H1 (cell line): ENCODE results near the gene SLC9B2. TPM values are rescaled to one million over a fixed set of nuclear protein-coding genes. Genes with fewer than 3 reads are reported as not detected.

Source experiments
- CTCF ChIA-PET: fragments of 300-600 bp; sonication (Branson Sonifier 250); formaldehyde crosslinking; loops from one replicate; lab custom pipeline; 2021; ENCODE audit not compliant: partially characterized antibody; lab: Charles Lee
- POLR2A ChIA-PET: fragments of 300-600 bp; sonication (Branson Sonifier 250); formaldehyde crosslinking; loops from one replicate; lab custom pipeline; 2021; ENCODE audit warnings: inconsistent platforms; ENCODE audit not compliant: partially characterized antibody; lab: Charles Lee
- DNase-seq, 2 experiments: peaks; one replicate each; pipeline versions ENCODE4 v3.0.0 to v3.0.0-alpha.2; 2010 to 2022; ENCODE audit warnings: low spot score in 2 of 2, low read depth in 1 of 2, mixed read lengths in 1 of 2
- FAIRE-seq: peaks from 2 replicates; lab custom pipeline; 2011; peaks lifted over from hg19 to GRCh38; lab: Jason Lieb, UNC
- H2AFZ ChIP-seq: 2 replicates; pipeline ENCODE4 v1.8.1; 2012; ENCODE audit warnings: low read length, inconsistent platforms
- H2AK5ac ChIP-seq: 2 replicates; pipeline ENCODE4 v1.6.1; 2013; ENCODE audit warnings: low read depth, low read length
- H2BK120ac ChIP-seq: replicated peaks from 2 replicates; pipeline ENCODE3; 2013; ENCODE audit warnings: low read depth, low read length, inconsistent platforms
- H2BK12ac ChIP-seq: 2 replicates; pipeline ENCODE4 v1.6.1; 2013; ENCODE audit warnings: low read depth, low read length
- H2BK15ac ChIP-seq: 2 replicates; pipeline ENCODE4 v1.6.1; 2013; ENCODE audit warnings: low read length
- H2BK20ac ChIP-seq: 2 replicates; pipeline ENCODE4 v1.6.1; 2013; ENCODE audit warnings: low read length
- H2BK5ac ChIP-seq: 2 replicates; pipeline ENCODE4 v1.6.1; 2013; ENCODE audit warnings: low read depth, low read length
- H3K14ac ChIP-seq: 2 replicates; pipeline ENCODE4 v1.6.1; 2013; ENCODE audit warnings: inconsistent platforms; ENCODE audit not compliant: insufficient read length
- H3K18ac ChIP-seq: 2 replicates; pipeline ENCODE4 v1.6.1; 2013; ENCODE audit warnings: low read length; ENCODE audit errors: extremely low read depth
- H3K23ac ChIP-seq: 2 replicates; pipeline ENCODE4 v1.6.1; 2013; ENCODE audit warnings: inconsistent platforms; ENCODE audit not compliant: insufficient read length
- H3K23me2 ChIP-seq: 2 replicates; pipeline ENCODE4 v1.6.1; 2013; ENCODE audit warnings: low read depth, low read length
- H3K27ac ChIP-seq: 2 replicates; pipeline ENCODE4 v1.6.1; 2011; ENCODE audit warnings: low read depth, low read length, inconsistent platforms
- H3K27me3 ChIP-seq, 4 experiments: replicated peaks in 1 of 4; 1 replicate in 1 of 4; 2 replicates in 3 of 4; pipeline versions ENCODE4 v1.6.1 to v1.8.1; 2011 to 2013; ENCODE audit warnings: low read length in 3 of 4, mild to moderate bottlenecking in 3 of 4, inconsistent platforms in 2 of 4, mixed read lengths in 2 of 4, moderate library complexity in 1 of 4; ENCODE audit not compliant: control insufficient read depth in 3 of 4, insufficient read depth in 3 of 4; ENCODE audit errors: extremely low read depth in 1 of 4
- H3K36me3 ChIP-seq, 4 experiments: 2 replicates each; pipeline versions ENCODE4 v1.6.1 to v1.8.1; 2011 to 2013; ENCODE audit warnings: mild to moderate bottlenecking in 4 of 4, low read length in 3 of 4, moderate library complexity in 2 of 4, control low read depth in 1 of 4, inconsistent platforms in 1 of 4; ENCODE audit not compliant: insufficient read depth in 4 of 4, control insufficient read depth in 2 of 4
- H3K4ac ChIP-seq: replicated peaks from 2 replicates; pipeline ENCODE3; 2013; ENCODE audit warnings: low read length, low read depth, mixed read lengths, inconsistent platforms; ENCODE audit not compliant: insufficient read length
- H3K4me1 ChIP-seq, 4 experiments: replicated peaks in 1 of 4; 1 replicate in 1 of 4; 2 replicates in 3 of 4; pipeline versions ENCODE4 v1.6.1 to v1.8.1; 2011 to 2013; ENCODE audit warnings: low read length in 3 of 4, inconsistent platforms in 2 of 4, mixed read lengths in 1 of 4; ENCODE audit not compliant: insufficient read depth in 4 of 4, control insufficient read depth in 3 of 4
- H3K4me2 ChIP-seq, 2 experiments: 2 replicates each; pipeline versions ENCODE4 v1.6.1 to v1.8.1; 2011 to 2013; ENCODE audit warnings: low read depth in 2 of 2, low read length in 2 of 2, control low read depth in 1 of 2, inconsistent platforms in 1 of 2, mild to moderate bottlenecking in 1 of 2; ENCODE audit not compliant: insufficient read depth in 1 of 2
- H3K4me3 ChIP-seq, 4 experiments: fragments of 200-600, 300-600 bp in 1 of 4; sonication (generic), shearing (Covaris generic), sonication (Bioruptor Twin) in 1 of 4; 2 replicates each; pipeline versions ENCODE4 v1.5.1 to v1.8.1; 2011 to 2016; ENCODE audit warnings: low read length in 4 of 4, low read depth in 3 of 4, control low read depth in 2 of 4, inconsistent platforms in 2 of 4, mild to moderate bottlenecking in 2 of 4, mixed read lengths in 1 of 4, moderate library complexity in 1 of 4; ENCODE audit not compliant: insufficient read depth in 2 of 4; ENCODE audit errors: extremely low read depth in 1 of 4
- H3K56ac ChIP-seq: replicated peaks from 2 replicates; pipeline ENCODE3; 2013; ENCODE audit warnings: low read depth, mild to moderate bottlenecking, mixed read lengths, low read length, inconsistent platforms; ENCODE audit not compliant: insufficient read length
- H3K79me1 ChIP-seq: 2 replicates; pipeline ENCODE4 v1.6.1; 2013; ENCODE audit warnings: low read depth, low read length, control low read depth
- H3K79me2 ChIP-seq, 2 experiments: 2 replicates each; pipeline versions ENCODE4 v1.6.1 to v1.8.1; 2012 to 2013; ENCODE audit warnings: low read length in 2 of 2, mild to moderate bottlenecking in 2 of 2, inconsistent platforms in 1 of 2; ENCODE audit not compliant: insufficient read depth in 2 of 2, control insufficient read depth in 1 of 2
- H3K9ac ChIP-seq, 4 experiments: replicated peaks in 1 of 4; 1 replicate in 1 of 4; 2 replicates in 3 of 4; pipeline versions ENCODE4 v1.6.1 to v1.8.1; 2011 to 2013; ENCODE audit warnings: low read depth in 3 of 4, low read length in 3 of 4, control low read depth in 2 of 4, mild to moderate bottlenecking in 2 of 4, moderate library complexity in 2 of 4, inconsistent platforms in 1 of 4; ENCODE audit errors: extremely low read depth in 1 of 4
- H3K9me3 ChIP-seq, 2 experiments: 2 replicates each; pipeline versions ENCODE4 v1.6.1 to v1.8.1; 2012 to 2013; ENCODE audit warnings: mild to moderate bottlenecking in 2 of 2, moderate library complexity in 2 of 2, control low read depth in 1 of 2, inconsistent platforms in 1 of 2, low read depth in 1 of 2, low read length in 1 of 2, mixed read lengths in 1 of 2; ENCODE audit not compliant: insufficient read depth in 2 of 2
- H4K20me1 ChIP-seq, 2 experiments: replicated peaks in 1 of 2; 2 replicates each; pipeline versions ENCODE3 to v1.8.1; 2011 to 2013; ENCODE audit warnings: inconsistent platforms in 2 of 2, low read length in 2 of 2, mild to moderate bottlenecking in 1 of 2; ENCODE audit not compliant: insufficient read depth in 2 of 2, control insufficient read depth in 1 of 2
- H4K5ac ChIP-seq: 2 replicates; pipeline ENCODE4 v1.6.1; 2013; ENCODE audit warnings: low read length, low read depth, mixed read lengths, inconsistent platforms; ENCODE audit not compliant: insufficient read length
- H4K8ac ChIP-seq: 2 replicates; pipeline ENCODE4 v1.8.0; 2013; ENCODE audit warnings: mild to moderate bottlenecking, moderate library complexity, low read length, inconsistent platforms; ENCODE audit not compliant: insufficient read depth; ENCODE audit errors: extremely low read depth
- H4K91ac ChIP-seq: replicated peaks from 2 replicates; pipeline ENCODE3; 2013; ENCODE audit warnings: low read length, mixed read lengths, inconsistent platforms; ENCODE audit not compliant: insufficient read length
- HDAC6 ChIP-seq: IDR thresholded peaks from one replicate; pipeline ENCODE4 v1.7.1; 2012; ENCODE audit warnings: low read depth, mild to moderate bottlenecking, inconsistent platforms, low read length, moderate library complexity
- JUN ChIP-seq: IDR thresholded peaks from 2 replicates; pipeline ENCODE4 v1.6.1; 2011; ENCODE audit warnings: low read depth, mild to moderate bottlenecking, improper control_type of control experiment, low read length
- KDM1A ChIP-seq: fragments of 200-600, 300-600 bp; sonication (generic); IDR thresholded peaks from 2 replicates; pipeline ENCODE4 v1.7.1; 2016; ENCODE audit warnings: mild to moderate bottlenecking, low read length, borderline replicate concordance
- KDM4A ChIP-seq: IDR thresholded peaks from one replicate; pipeline ENCODE4 v1.7.1; 2012; ENCODE audit warnings: low read depth, mild to moderate bottlenecking, moderate library complexity, low read length, inconsistent platforms; ENCODE audit not compliant: severe bottlenecking
- POLR2A ChIP-seq, 2 experiments: IDR thresholded peaks; 1 replicate in 1 of 2; 2 replicates in 1 of 2; pipeline ENCODE4 v1.6.1; 2011; ENCODE audit warnings: low read depth in 2 of 2, low read length in 2 of 2, mild to moderate bottlenecking in 2 of 2; ENCODE audit errors: control extremely low read depth in 1 of 2
- RFX5 ChIP-seq: IDR thresholded peaks from 2 replicates; pipeline ENCODE4 v1.6.1; 2011; ENCODE audit warnings: low read depth, low read length, improper control_type of control experiment, borderline replicate concordance
- SAP30 ChIP-seq: fragments of 300-600 bp; sonication (generic); IDR thresholded peaks from 2 replicates; pipeline ENCODE4 v1.7.1; 2012; ENCODE audit warnings: low read length, moderate library complexity, mild to moderate bottlenecking, inconsistent platforms; ENCODE audit not compliant: insufficient read depth, insufficient replicate concordance
- SIN3A ChIP-seq, 2 experiments: IDR thresholded peaks in 1 of 2; conservative IDR thresholded peaks in 1 of 2; 2 replicates each; pipeline ENCODE4 v1.6.1; 2011 to 2012; ENCODE audit warnings: low read length in 2 of 2, improper control_type of control experiment in 1 of 2, low read depth in 1 of 2, mild to moderate bottlenecking in 1 of 2
- SUZ12 ChIP-seq: fragments of 200-600 bp; sonication (generic); IDR thresholded peaks from 2 replicates; pipeline ENCODE4 v1.6.1; 2012; ENCODE audit warnings: mild to moderate bottlenecking, inconsistent platforms, low read length, moderate library complexity, mixed read lengths
- WGBS, 2 experiments: shearing (Covaris generic) in 1 of 2; methylation state at CpG; one replicate each; pipeline versions ENCODE4 v1.1.6 to v1.1.7; 2013 to 2015; ENCODE audit warnings: low lambda C conversion rate in 2 of 2, mixed read lengths in 2 of 2, inconsistent platforms in 1 of 2, low coverage in 1 of 2, missing lambda C conversion rate in 1 of 2; ENCODE audit not compliant: insufficient replicate concordance in 2 of 2, insufficient coverage in 1 of 2, insufficient read length in 1 of 2; ENCODE audit errors: extremely low coverage in 1 of 2, missing lambda C conversion rate in 1 of 2; 5-methylcytosine and 5-hydroxymethylcytosine counted together
- polyA plus RNA-seq, 7 experiments: library from polyadenylated mRNA; depleted of rRNA in 3 of 7; stranded (reverse) in 5 of 7; unstranded in 2 of 7; fragments of >200 nt in 5 of 7; fragments of 200-250 nt in 2 of 7; gene quantifications; 1 replicate in 5 of 7; 2 replicates in 1 of 7; 4 replicates in 1 of 7; pipeline versions ENCODE4 v1.2.1 to v1.2.3, GENCODE V29; 2011 to 2013; ENCODE audit warnings: missing spikeins in 2 of 7, mixed read lengths in 2 of 7
- total RNA-seq: library from RNA; stranded (reverse); fragmentation: NEBNext Ultra II Directional; extraction: Animal tissue kit (Norgen Biotek cat#: 25700); gene quantifications from 2 replicates; pipeline ENCODE4 v1.2.1, GENCODE V29; 2021
- TF ChIP-seq, protein P1 (sequence below): IDR thresholded peaks from 2 replicates; pipeline ENCODE4 v1.6.1; 2012; ENCODE audit warnings: inconsistent platforms
- TF ChIP-seq, protein P2 (sequence below): IDR thresholded peaks from 2 replicates; pipeline ENCODE4 v1.6.1; 2012; ENCODE audit warnings: low read length, inconsistent platforms

SLC9B2 gene
- total and polyA plus RNA-seq, 2 of the 8 experiments (the other 6 are each of a cell fraction or from before 2014, with no cell fraction given): 3.2 to 5.2 TPM

DNA sequence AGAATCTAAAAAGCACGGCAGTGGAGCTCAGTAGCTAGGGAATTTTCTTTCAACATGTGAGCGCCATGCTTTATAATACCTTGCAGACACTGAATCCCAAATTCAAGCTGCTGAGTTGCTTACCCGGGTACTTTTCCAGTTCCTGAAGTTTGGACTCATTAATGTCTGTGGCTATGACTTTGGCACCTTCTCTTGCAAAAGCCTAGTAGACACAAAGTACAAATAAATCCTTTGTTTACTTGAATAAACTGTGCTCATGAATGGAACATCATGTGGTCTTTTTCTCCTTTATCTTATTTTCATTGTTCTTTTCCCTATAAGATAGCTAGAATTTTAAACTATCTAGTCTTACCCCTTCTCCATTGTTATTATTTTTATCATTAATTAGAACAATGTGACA, 18.5 kb upstream of the SLC9B2 start:
- Histone ChIP-seq H3K23me2 (0 out of 2 replicates have a peak, but pooled peaks cover 5% of the 10 kb centered on the region), H2AK5ac (no peak overlapping the region), H3K14ac (no peak overlapping the region), H3K23ac (no peak overlapping the region), H2BK120ac (no peak overlapping the region), H3K4ac (no peak overlapping the region), H2AFZ (no peak overlapping the region), H2BK15ac (no peak overlapping the region), H3K9me3 (no peaks in the 10 kb centered on the region), H3K27ac (no peak overlapping the region), H2BK12ac (no peak overlapping the region), H4K5ac (no peak overlapping the region), H3K36me3 (peaks cover 0 to 11% (median 9%) of the 10 kb centered on the region in 4 experiments; a peak in 6 of 8 replicates), H3K79me1 (no peaks in the 10 kb centered on the region; the same call in 1 of the 2 replicates), H4K8ac (no peak overlapping the region), H3K18ac (no peak overlapping the region), H3K56ac (no peak overlapping the region), H3K9ac (no peak overlapping the region), H3K4me3 (no peak overlapping the region), H2BK5ac (no peak overlapping the region), H2BK20ac (no peak overlapping the region), H4K20me1 (no peaks in the 10 kb centered on the region), H4K91ac (no peak overlapping the region), H3K79me2 (no peaks in the 10 kb centered on the region), H3K4me1 (no peaks in the 10 kb centered on the region), H3K4me2 (no peak overlapping the region), H3K27me3 (no peaks in the 10 kb centered on the region)
- WGBS, 2 experiments: 98% methylated on average over 3 of the region's 3 CpGs; no CpG with 5 or more reads in 1 of the 2 experiments
- CTCF ChIA-PET: interaction anchor here (0.8 to 1.8 kb wide), 8 partner anchors 9 to 509 kb away, joined by 3 to 7 read pairs (median 3); no protein-coding TSS in a partner anchor
- DNase-seq (no peak), FAIRE-seq (no peak)
- POLR2A ChIA-PET: interaction anchor here (1.7 kb wide), 1 partner anchor 15 kb away, joined by 4 read pairs; no protein-coding TSS in a partner anchor
- no peak for TF ChIP-seq RFX5
- no peak for TF ChIP-seq SIN3A (conservative IDR thresholded peaks at IDR 0.05 in 1 of 2, IDR thresholded peaks at IDR 0.05 in 1 of 2; ENCODE audit: low read depth in 1 of 2, low read length in 2 of 2)
- no peak for TF ChIP-seq SAP30
- TF ChIP-seq HDAC6: no peak
- no peak for TF ChIP-seq KDM1A
- TF ChIP-seq JUN: no peak
- TF ChIP-seq, protein P1, sequence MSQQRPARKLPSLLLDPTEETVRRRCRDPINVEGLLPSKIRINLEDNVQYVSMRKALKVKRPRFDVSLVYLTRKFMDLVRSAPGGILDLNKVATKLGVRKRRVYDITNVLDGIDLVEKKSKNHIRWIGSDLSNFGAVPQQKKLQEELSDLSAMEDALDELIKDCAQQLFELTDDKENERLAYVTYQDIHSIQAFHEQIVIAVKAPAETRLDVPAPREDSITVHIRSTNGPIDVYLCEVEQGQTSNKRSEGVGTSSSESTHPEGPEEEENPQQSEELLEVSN: no peak
- TF ChIP-seq, protein P2, sequence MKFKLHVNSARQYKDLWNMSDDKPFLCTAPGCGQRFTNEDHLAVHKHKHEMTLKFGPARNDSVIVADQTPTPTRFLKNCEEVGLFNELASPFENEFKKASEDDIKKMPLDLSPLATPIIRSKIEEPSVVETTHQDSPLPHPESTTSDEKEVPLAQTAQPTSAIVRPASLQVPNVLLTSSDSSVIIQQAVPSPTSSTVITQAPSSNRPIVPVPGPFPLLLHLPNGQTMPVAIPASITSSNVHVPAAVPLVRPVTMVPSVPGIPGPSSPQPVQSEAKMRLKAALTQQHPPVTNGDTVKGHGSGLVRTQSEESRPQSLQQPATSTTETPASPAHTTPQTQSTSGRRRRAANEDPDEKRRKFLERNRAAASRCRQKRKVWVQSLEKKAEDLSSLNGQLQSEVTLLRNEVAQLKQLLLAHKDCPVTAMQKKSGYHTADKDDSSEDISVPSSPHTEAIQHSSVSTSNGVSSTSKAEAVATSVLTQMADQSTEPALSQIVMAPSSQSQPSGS: no peak
- TF ChIP-seq SUZ12: no peak
- no peak for TF ChIP-seq KDM4A
- no peak for TF ChIP-seq POLR2A (IDR thresholded peaks at IDR 0.05; ENCODE audit: control extremely low read depth in 1 of 2, low read depth in 2 of 2, low read length in 2 of 2)
